GM12865 (cell line): ENCODE data around the gene KLK12.

ENCODE experiments used
- DNase-seq: peaks from one replicate; pipeline ENCODE4 v3.0.0; 2010; ENCODE audit warnings: low read depth
- H3K4me3 ChIP-seq: 2 replicates; pipeline ENCODE4 v1.5.1; 2011; ENCODE audit warnings: mild to moderate bottlenecking, low read depth, low read length, control low read depth
- CTCF ChIP-seq: IDR thresholded peaks from 2 replicates; pipeline ENCODE4 v1.5.1; 2011; ENCODE audit warnings: low read length, control low read depth, low read depth, inconsistent platforms; ENCODE audit not compliant: insufficient read depth; ENCODE audit errors: missing control alignments

Gene KLK12

GRCh38 chr19:51002542-51003311, 32.1 kb downstream of the KLK12 start:
- no peak for TF ChIP-seq CTCF
- H3K4me3 ChIP-seq = no peak overlapping the region
- DNase-seq = peak; percentile 45

GRCh38 chr19:51002089-51002532, 32.7 kb downstream of the KLK12 start:
- H3K4me3 ChIP-seq = no peak overlapping the region
- no peak for TF ChIP-seq CTCF
- DNase-seq = no peak

- no peak for DNase-seq
- TF ChIP-seq CTCF = no peak
- H3K4me3 ChIP-seq = no peak within 1 kb of the TSS
Observed at GRCh38 chr19:51001515-51001914, 33.3 kb downstream of the KLK12 start, which contains the start of gene KLK8. TSS of gene KLK8 (minus strand) at chr19:51001604. CDS start at chr19:51001167, 437 bp downstream.

GRCh38 chr19:51000981-51001380, 33.8 kb downstream of the KLK12 start:
- H3K4me3 ChIP-seq = no peak overlapping the region
- TF ChIP-seq CTCF = no peak
- no peak for DNase-seq

- H3K4me3 ChIP-seq = no peak overlapping the region
Observed at GRCh38 chr19:51000426-51000825, 34.4 kb downstream of the KLK12 start.

GRCh38 chr19:50998686-50999085, 36.1 kb downstream of the KLK12 start:
- no peak for DNase-seq

More at GRCh38 chr19:51000426-51000825, 34.4 kb downstream of the KLK12 start:
- DNase-seq = no peak
- TF ChIP-seq CTCF = no peak

More at GRCh38 chr19:50998686-50999085, 36.1 kb downstream of the KLK12 start:
- TF ChIP-seq CTCF = no peak
- no peak overlapping the region for H3K4me3 ChIP-seq
